GM21737 (cell line): ENCODE results near the gene EPAS1.

Experiments used
- ATAC-seq: cut with Tn5 transposase; IDR thresholded peaks from one replicate; pipeline ENCODE4 v1.9.1; 2021; ENCODE audit warnings: mild to moderate bottlenecking, moderate library complexity; ENCODE audit not compliant: unreplicated experiment

Gene EPAS1

GRCh38 chr2:46361920-46362666 lies 64.9 kb downstream of the EPAS1 start:
- no peak for ATAC-seq

GRCh38 chr2:46362667-46363012 lies 65.4 kb downstream of the EPAS1 start:
- no peak for ATAC-seq

DNA sequence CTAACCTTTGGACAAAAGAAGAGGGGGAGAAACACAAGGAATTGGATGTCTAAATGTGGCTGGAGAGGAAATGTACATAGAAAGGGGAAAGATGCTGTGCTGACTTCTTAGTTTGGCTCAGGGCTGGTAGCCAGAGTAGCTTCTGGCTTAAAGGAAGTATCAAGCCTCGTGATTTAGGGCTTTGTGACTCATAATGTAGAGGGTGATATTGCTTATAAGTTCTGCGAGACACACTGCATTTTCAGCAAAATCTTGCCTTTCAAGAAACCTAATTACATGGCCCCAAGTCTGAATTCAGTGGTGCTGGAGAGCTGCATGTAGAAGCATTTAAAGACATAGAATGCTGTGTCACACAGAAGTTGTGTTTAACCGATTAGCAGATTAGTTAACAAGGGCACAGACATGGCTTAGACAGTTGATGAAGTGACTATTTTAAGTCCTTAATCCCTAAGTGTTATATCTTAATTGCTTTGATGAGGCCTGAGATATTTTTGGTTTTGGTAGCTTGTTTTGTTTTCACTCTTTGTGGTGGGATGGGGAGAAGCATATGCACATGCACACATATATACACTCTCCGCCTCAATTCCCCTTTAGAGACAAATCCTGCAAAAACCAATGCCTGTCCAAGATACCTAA lies 66.4 kb downstream of the EPAS1 start:
- no peak for ATAC-seq

DNA sequence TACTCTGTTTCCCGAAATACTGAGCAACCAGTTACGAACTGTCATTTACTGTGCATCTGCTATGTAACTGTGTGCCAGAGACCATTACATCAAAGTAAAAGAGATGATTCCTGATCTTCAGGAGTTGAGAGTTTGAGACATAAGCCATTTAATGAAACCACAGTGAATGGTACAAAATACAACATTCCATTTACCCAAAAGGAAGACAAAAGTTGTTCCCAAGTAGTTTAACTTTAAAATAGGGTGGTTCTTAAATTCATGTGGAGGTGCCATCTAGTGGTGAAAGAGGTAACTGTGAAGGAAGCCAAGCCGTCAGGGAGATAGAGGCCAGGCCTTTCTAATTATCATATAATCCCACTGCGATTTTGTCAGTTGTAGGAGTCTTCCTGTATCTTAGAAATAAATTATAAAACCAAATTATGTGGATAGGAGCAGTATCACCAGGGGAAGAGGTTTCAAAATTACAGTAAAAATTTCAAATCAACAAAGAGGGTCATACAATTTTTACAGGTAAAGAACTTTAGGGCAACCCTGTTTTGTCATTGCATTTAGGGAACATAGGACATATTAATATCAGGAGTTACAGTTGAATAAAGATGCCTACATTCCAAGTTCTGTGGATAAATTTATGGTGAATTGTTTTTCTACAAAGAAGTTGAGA lies 67.7 kb downstream of the EPAS1 start:
- ATAC-seq, result no peak

GRCh38 chr2:46365913-46366667 lies 68.9 kb downstream of the EPAS1 start:
- ATAC-seq, result no peak

GRCh38 chr2:46366668-46367052 lies 69.5 kb downstream of the EPAS1 start:
- ATAC-seq, result no peak

GRCh38 chr2:46367286-46367685 lies 70.1 kb downstream of the EPAS1 start:
- ATAC-seq, result no peak

DNA sequence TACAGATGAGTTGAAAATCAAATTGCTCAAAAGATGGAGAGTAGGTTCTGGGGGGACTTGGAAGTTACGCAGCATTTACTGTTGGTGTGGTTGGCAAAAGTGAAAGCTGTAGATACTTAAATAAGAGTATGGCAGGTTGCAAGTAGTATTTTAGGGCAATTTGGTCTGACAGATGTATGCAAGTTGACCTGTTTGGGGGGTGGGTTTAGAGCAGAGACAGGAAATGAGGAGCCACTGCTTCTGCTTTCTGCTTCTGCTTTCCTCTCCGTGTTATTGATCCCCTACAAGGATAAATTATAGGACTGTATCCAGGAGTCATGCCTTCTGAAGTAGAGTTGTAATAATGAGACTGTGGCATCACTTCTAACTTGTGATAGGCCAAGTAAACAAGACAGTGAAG lies 71.2 kb downstream of the EPAS1 start:
- no peak for ATAC-seq

- ATAC-seq, result no peak
Observed at GRCh38 chr2:46369783-46370182, 72.6 kb downstream of the EPAS1 start.

- ATAC-seq, result no peak
Observed at GRCh38 chr2:46371854-46372253, 74.6 kb downstream of the EPAS1 start.

- no peak for ATAC-seq
Observed at GRCh38 chr2:46372475-46372874, 75.3 kb downstream of the EPAS1 start.

GRCh38 chr2:46373238-46373637 lies 76.0 kb downstream of the EPAS1 start:
- no peak for ATAC-seq

DNA sequence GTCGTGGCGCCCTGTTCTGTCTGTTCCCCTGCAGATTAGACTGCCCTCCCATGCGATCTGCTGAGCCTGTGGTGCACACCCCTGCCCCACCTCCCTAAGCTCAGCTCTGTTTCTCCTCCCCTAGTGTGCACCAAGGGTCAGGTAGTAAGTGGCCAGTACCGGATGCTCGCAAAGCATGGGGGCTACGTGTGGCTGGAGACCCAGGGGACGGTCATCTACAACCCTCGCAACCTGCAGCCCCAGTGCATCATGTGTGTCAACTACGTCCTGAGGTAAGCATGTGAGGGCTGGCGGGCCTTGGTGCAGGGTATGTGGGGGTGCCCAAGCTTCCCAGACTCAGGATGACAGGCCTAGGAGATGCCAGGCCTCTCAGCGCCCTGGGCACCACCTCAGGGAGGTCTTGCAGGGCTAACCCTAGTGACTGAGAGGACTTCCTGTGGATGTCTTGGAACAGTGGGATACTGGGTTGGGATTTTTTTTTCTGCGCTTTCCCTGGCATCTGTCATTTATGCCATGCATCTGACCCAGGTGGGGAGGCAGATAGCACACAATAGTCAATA lies 78.4 kb downstream of the EPAS1 start:
- no peak for ATAC-seq

- ATAC-seq, result no peak
Observed at GRCh38 chr2:46376586-46376985, 79.4 kb downstream of the EPAS1 start.

GRCh38 chr2:46377101-46377581 lies 79.9 kb downstream of the EPAS1 start:
- ATAC-seq, result no peak

GRCh38 chr2:46377666-46378560 lies 80.7 kb downstream of the EPAS1 start:
- no peak for ATAC-seq

GRCh38 chr2:46378616-46379015 lies 81.4 kb downstream of the EPAS1 start:
- ATAC-seq, result no peak

DNA sequence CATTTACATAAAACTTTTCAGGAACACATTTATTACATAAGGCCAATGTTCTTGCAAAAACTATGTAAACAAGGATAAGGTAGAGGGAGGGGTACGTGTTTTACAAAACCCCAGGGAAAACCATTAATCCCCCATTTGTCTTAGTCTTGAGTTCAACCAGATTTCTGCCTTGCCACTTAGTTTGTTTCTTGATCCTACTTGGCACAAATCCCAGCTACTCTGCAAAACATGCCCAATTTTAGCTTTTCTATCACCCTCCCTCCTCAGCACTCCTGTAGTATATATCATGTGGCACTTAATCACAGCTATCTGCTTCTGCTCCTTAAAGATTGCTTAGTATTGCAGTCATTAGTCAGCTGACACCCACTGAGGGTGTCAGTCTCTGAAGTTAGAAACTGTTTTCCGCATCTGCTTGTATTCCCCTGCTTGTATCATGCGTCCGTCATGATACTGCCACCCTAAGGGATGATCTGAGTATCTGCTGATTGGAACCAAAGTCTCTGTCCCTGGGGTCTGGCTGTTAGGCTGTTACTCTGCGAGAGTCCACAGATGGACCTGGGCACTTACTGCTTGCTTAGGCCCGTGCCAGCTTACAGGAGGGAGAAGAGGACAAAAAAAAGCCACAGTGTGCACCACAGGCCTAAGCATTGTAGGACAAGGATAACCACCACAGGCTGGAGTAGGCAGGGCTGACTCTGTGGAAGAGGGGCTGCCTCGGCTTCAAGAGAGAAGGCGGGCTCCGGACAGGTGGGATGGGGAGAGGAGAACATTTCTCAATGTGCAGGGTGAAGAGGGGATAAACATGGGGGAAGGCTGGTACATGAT lies 82.2 kb downstream of the EPAS1 start:
- ATAC-seq, result no peak
